Small intestine (tissue), 7 donors: ENCODE results near the gene RFLNA. TPM values are rescaled to one million over a fixed set of nuclear protein-coding genes. Genes with fewer than 3 reads are reported as not detected.
"Not testable (repeated sequence)": the region's sequence is repeated elsewhere in the genome, so short reads cannot be mapped to it uniquely, and the experiment has no call there.

Source experiments
- DNase-seq, 2 donors: peaks; one replicate each; pipeline versions ENCODE4 v3.0.0 to v3.0.0-alpha.2; 2013
- FAIRE-seq: peaks from 2 replicates; lab custom pipeline; 2012; peaks lifted over from hg19 to GRCh38; lab: Jason Lieb, UNC
- H3K27ac ChIP-seq, 3 donors: one replicate each; pipeline ENCODE4 v1.5.1; 2013; ENCODE audit warnings: low read length in 2 of 3, mild to moderate bottlenecking in 2 of 3, control low read depth in 1 of 3, inconsistent platforms in 1 of 3, low read depth in 1 of 3, moderate library complexity in 1 of 3
- H3K27me3 ChIP-seq, 3 donors: one replicate each; pipeline ENCODE4 v1.6.1; 2013; ENCODE audit warnings: low read length in 3 of 3, inconsistent platforms in 1 of 3; ENCODE audit not compliant: control insufficient read depth in 3 of 3, insufficient read depth in 3 of 3
- H3K36me3 ChIP-seq, 3 donors: one replicate each; pipeline ENCODE4 v1.6.1; 2013; ENCODE audit warnings: low read length in 3 of 3, inconsistent platforms in 1 of 3, low read depth in 1 of 3, mild to moderate bottlenecking in 1 of 3, moderate library complexity in 1 of 3; ENCODE audit not compliant: control insufficient read depth in 3 of 3, insufficient read depth in 2 of 3
- H3K4me1 ChIP-seq, 3 donors: one replicate each; pipeline ENCODE4 v1.6.1; 2013; ENCODE audit warnings: low read length in 2 of 3, inconsistent platforms in 1 of 3, low read depth in 1 of 3, mild to moderate bottlenecking in 1 of 3, moderate library complexity in 1 of 3; ENCODE audit not compliant: control insufficient read depth in 3 of 3, insufficient read depth in 2 of 3
- H3K4me3 ChIP-seq, 3 donors: one replicate each; pipeline ENCODE4 v1.5.1; 2013; ENCODE audit warnings: low read length in 3 of 3, control low read depth in 1 of 3, inconsistent platforms in 1 of 3, low read depth in 1 of 3, mild to moderate bottlenecking in 1 of 3, moderate library complexity in 1 of 3
- H3K9me3 ChIP-seq, 2 donors: one replicate each; pipeline ENCODE4 v1.6.1; 2013; ENCODE audit warnings: low read depth in 1 of 2, low read length in 1 of 2; ENCODE audit not compliant: control insufficient read depth in 2 of 2, insufficient read depth in 1 of 2
- WGBS, 3 donors: extraction: QIAGEN DNeasy Blood & Tissue Kit; methylation state at CpG; one replicate each; pipeline ENCODE4 v1.1.7; 2013; 5-methylcytosine and 5-hydroxymethylcytosine counted together
- polyA plus RNA-seq, 4 donors: library from polyadenylated mRNA; stranded (reverse) in 3 of 4; unstranded in 1 of 4; fragments of 200-250 nt in 3 of 4; fragments of 120-200 nt in 1 of 4; gene quantifications; one replicate each; pipeline versions ENCODE4 v1.2.1 to v1.2.3, GENCODE V29; 2013
- donor health status: healthy with polysubstance abuse.
- donor health status: control.
- donor health status: control.
- donor health status: Bipolar disorder and iron deficiency.
- donor health status: healthy.

The RFLNA gene
- polyA plus RNA-seq, 4 donors = 15.9 to 92.7 (median 28.3) TPM

DNA sequence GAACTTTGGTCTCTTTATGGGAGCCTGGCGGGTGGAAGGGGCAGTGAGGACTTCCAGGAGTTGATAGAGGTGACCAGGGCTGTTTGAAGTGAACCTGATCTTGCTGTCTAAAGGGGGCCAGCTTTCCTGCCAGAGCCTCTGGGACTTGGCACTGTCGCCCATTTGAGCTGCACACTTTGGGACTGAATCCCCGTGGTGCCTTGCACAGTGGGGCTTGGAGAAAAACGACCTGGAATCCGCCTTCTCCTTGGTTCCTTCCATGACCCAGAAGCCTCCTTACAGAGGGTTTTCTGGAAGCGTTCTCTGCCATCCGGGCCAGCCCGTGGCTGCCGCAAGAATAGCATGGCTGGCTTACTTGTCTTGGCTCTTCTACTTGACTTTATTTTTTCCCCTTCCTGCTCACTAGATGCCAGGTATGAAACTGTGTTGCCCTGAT is 2.0 kb downstream of the RFLNA start:
- FAIRE-seq (no peak), DNase-seq (peak in 1 of 2 donors; percentile 85)
- 12 to 50% (median 20%) methylated on average over 9 of the region's 9 CpGs for WGBS, 3 donors
- peak overlapping the region in 2 of 3 donors; percentile 48 to 92 for H3K4me3 ChIP-seq
- peaks cover 0 to 31% (median 0%) of the 10 kb centered on the region in 3 donors for H3K4me1 ChIP-seq
- peak overlapping the region; percentile 77 to 91 (median 83) for H3K27ac ChIP-seq
- H3K27me3 ChIP-seq = peaks cover 0 to 14% (median 0%) of the 10 kb centered on the region in 3 donors
- H3K9me3 ChIP-seq = no peaks in the 10 kb centered on the region
- H3K36me3 ChIP-seq = peaks cover 0 to 38% (median 0%) of the 10 kb centered on the region in 3 donors

DNA sequence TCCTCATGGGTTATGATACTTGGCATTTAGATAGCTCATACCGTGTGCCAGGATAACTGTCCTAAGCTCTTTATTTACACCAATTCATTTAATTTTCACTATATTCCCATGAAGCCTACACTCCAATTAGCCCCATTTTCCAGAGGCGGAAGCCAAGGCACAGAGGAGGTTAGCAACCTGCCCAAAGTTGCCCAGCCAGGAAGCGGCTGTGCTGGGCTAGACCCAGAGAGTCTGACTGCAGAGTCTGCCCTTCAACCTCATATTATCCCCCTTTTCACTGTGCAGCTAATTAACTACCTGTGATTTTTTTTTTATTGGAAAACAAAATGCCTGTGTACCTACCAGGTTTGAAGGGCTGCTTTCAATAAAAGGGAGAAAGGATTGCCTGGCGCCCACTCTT is 2.5 kb downstream of the RFLNA start:
- Histone ChIP-seq H3K36me3 (peaks cover 0 to 42% (median 0%) of the 10 kb centered on the region in 3 donors), H3K27me3 (peaks cover 0 to 14% (median 0%) of the 10 kb centered on the region in 3 donors), H3K9me3 (no peaks in the 10 kb centered on the region), H3K27ac (peak overlapping the region; percentile 77 to 91 (median 83)), H3K4me1 (peaks cover 0 to 34% (median 0%) of the 10 kb centered on the region in 3 donors), H3K4me3 (peak overlapping the region in 2 of 3 donors; percentile 48 to 92)
- FAIRE-seq (no peak), DNase-seq (no peak)
- 58 to 73% (median 67%) methylated on average over 4 of the region's 4 CpGs for WGBS, 3 donors

DNA sequence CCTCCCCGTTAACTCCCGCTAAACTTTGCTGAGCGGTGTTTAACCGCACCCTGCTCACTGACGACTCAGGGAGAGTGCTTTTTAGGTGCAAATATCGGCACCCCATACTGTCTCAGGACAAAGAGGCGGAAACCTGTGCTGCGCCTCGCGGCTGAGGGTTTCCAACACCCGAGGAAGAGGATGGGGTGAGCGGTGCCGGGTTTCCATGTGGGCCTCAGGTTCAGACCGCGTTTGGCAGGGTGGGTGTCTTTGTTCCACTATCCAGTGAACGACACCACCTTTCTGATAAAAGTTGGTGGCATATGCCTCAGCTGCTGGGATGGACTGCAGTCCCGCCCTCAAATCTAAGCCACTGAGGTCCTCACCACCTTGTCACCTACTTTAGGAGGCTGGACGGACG is 3.0 kb downstream of the RFLNA start:
- H3K36me3 ChIP-seq = peaks cover 0 to 47% (median 0%) of the 10 kb centered on the region in 3 donors
- FAIRE-seq (no peak), DNase-seq (no peak)
- peaks cover 0 to 37% (median 0%) of the 10 kb centered on the region in 3 donors for H3K4me1 ChIP-seq
- peak overlapping the region in 1 of 3 donors; percentile 77 for H3K27ac ChIP-seq
- H3K9me3 ChIP-seq = no peaks in the 10 kb centered on the region
- H3K4me3 ChIP-seq = peak overlapping the region in 1 of 3 donors; percentile 92
- 78 to 81% (median 79%) methylated on average over 18 to 19 of the region's 19 CpGs for WGBS, 3 donors
- H3K27me3 ChIP-seq = peaks cover 0 to 14% (median 0%) of the 10 kb centered on the region in 3 donors

DNA sequence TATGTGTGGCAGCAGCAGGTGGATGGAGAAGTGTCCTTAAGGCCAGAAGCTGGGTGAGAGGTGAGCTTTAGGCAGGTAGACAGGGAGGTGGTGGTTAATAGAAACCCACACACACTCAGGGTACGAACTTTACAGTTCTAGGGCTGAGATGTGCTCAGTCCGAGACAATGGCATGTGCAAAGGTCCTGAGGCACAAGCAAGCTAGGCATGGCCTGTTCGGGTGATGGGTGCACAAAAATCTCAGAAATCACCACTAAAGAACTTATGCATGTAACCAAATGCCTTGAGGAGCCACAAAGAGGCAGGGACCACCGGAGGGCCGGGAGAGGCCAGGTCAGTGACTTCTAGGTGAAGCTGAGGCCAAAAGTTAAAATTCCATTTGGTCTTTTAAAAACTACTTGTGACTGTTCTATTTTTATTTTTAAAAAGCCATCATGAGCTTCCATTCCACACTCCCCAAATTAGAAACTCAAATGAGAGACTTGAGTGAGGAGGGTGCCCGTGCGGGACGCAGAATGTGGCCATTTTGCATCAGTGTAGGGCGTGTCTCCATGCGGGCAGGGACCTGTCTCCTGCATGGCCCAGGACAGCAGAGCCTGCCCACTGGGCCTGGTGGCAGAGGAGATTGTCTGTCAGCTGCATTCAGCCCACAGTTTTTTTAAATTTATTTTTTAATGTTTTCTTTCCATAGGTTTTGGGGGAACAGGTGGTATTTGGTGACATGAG is 4.0 kb downstream of the RFLNA start:
- H3K9me3 ChIP-seq = no peaks in the 10 kb centered on the region
- FAIRE-seq (no peak), DNase-seq (no peak)
- peaks cover 0 to 14% (median 0%) of the 10 kb centered on the region in 3 donors for H3K27me3 ChIP-seq
- no peak overlapping the region for H3K27ac ChIP-seq
- peaks cover 0 to 57% (median 0%) of the 10 kb centered on the region in 3 donors for H3K36me3 ChIP-seq
- 94 to 98% (median 95%) methylated on average over 10 of the region's 10 CpGs for WGBS, 3 donors
- H3K4me1 ChIP-seq = peaks cover 0 to 34% (median 0%) of the 10 kb centered on the region in 3 donors
- H3K4me3 ChIP-seq = no peak overlapping the region

DNA sequence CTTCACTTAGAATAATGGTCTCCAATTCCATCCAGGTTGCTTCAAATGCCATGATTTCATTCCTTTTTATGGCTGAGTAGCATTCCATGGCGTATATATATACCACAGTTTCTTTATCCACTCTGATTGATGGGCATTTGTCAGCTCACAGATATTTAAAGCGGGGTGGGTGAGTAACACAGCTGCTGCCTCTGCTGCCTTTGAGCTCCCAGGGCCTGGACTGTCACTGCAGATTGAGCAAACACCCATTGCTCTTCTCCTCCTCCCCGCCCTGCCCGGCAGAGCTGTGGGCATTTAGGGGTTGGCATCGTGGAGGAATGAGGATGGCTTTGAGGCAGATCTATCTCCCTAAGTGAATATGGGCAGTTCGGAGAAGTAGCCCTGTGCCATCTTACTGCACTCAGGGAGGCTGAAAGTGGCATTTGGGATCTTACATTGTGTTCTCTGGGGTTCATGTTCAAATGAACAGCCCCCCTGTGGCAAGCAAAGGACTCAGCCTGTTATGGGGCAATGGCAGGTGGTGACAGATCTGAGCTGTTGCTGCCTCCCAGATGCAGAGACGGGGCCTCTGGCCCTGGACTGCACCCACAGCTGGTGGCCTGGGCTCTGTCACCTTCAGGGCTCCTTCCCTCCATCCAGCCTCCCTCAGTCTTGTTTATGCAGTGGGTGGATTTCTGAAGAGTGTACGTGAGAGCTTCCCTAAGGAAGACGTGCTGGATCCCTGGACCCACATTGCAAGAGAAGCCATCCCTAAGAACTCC is 4.9 kb downstream of the RFLNA start:
- H3K27me3 ChIP-seq = peaks cover 0 to 14% (median 0%) of the 10 kb centered on the region in 3 donors
- H3K27ac ChIP-seq = no peak overlapping the region
- peaks cover 0 to 25% (median 0%) of the 10 kb centered on the region in 3 donors for H3K4me1 ChIP-seq
- H3K4me3 ChIP-seq = no peak overlapping the region
- H3K9me3 ChIP-seq = no peaks in the 10 kb centered on the region
- WGBS, 3 donors = 82% methylated on average over 9 of the region's 9 CpGs
- H3K36me3 ChIP-seq = peaks cover 0 to 66% (median 0%) of the 10 kb centered on the region in 3 donors
- no peak for FAIRE-seq
- DNase-seq = no peak

DNA sequence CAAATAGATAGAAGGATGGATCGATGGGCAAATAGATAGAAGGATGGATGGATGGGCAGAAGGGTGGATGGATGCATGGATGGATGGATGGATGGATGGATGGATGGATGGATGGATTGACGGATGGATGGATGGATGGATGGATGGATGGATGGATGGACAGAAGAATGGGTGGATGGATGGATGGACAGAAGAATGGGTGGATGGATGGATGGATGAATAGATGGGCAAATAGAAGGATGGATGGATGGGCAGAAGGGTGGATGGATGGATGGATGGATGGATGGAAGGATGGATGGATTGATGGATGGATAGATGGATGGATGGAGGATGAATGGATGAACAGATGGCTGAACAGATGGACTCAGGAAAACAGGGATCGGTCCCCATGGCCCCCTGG is 5.8 kb downstream of the RFLNA start:
- H3K27me3 ChIP-seq = peaks cover 0 to 14% (median 0%) of the 10 kb centered on the region in 3 donors
- WGBS, 3 donors = 89 to 93% (median 92%) methylated on average over 3 of the region's 3 CpGs
- not testable (repeated sequence) for H3K27ac ChIP-seq, H3K9me3 ChIP-seq, DNase-seq, FAIRE-seq, H3K4me3 ChIP-seq
- H3K36me3 ChIP-seq = peaks cover 0 to 75% (median 0%) of the 10 kb centered on the region in 3 donors
- H3K4me1 ChIP-seq = peaks cover 0 to 25% (median 0%) of the 10 kb centered on the region in 3 donors

DNA sequence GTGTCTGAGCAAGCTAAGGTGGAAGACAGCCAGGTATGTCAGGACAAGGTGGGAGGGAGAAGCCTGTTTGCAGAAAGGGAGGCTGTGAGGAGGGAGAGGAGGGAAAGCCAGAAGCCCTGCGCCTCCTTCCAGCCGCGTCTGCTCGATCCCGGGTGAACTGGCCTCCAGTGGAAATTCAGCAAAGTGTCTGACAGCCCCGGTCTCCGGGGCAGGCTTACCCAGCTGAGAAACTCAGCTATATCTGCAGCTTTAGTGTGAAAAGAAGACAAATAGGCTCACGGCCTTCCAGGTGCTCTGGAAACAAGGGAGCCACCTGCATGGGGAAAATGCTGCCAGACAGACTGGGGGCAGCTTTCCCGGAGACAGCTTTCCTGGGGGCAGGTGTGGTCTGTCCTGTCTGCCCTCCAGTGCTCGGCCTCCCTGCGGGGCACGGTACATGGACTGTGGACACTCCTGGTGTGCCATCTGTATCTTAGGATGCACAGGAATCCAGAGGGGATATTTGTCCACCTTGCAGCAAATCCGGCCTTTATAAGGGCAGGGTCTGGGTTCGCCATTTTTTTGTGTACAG is 6.3 kb downstream of the RFLNA start:
- no peak for DNase-seq
- no peak overlapping the region for H3K4me3 ChIP-seq

More for the DNA sequence above, 6.3 kb downstream of the RFLNA start:
- Histone ChIP-seq H3K4me1 (peaks cover 0 to 25% (median 0%) of the 10 kb centered on the region in 3 donors), H3K9me3 (no peaks in the 10 kb centered on the region), H3K36me3 (peaks cover 0 to 80% (median 0%) of the 10 kb centered on the region in 3 donors), H3K27me3 (peaks cover 0 to 13% (median 0%) of the 10 kb centered on the region in 3 donors), H3K27ac (no peak overlapping the region)
- no peak for FAIRE-seq
- WGBS, 3 donors = 80 to 83% (median 81%) methylated on average over 14 of the region's 14 CpGs
